Activated T-cell treated with anti-CD3 and anti-CD28 coated beads for 48 hours (primary cell): ENCODE data around the gene VOPP1.

Experiments used
- DNase-seq: peaks from one replicate; pipeline ENCODE4 v3.0.0-alpha.2; 2020; ENCODE audit warnings: low read depth

The VOPP1 gene

DNA sequence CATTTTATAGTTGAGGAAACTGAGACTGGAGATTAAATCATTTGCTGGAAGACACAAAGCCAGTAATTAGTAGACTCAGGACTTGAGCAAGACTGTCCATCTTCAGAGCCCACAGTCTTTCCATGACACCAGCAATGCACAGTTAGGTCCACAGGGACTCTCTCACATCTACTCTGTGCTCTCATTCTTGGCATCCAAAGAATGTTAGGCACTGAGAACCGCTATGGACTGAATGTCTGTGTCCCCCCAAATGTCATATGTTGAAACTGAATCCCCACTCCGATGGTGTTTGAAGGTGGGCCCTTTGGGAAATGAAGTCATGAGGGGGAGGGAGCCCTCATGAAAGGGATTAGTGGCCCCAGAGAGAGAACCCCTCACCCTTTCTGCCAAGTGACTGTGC lies 106.6 kb downstream of the VOPP1 start:
- DNase-seq, result no peak

DNA sequence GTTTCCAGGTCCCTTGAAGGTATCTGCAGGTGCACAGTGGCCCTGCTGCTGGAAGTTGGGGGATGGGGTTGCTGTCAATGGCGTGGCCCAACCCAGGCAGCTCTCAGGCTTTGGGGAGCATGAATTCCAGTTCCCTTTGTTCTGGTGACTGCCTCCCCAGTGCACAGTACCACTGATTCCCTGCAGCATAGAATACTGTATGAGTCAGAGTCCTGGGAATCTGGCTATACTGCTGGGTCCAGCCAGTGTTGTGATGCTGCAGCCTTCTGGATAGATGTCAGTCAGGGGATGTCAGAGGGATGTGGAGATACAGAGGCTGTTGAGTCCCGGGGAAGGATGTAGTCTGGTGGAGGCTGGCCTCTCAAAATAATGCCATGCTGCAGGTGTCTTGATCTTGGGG lies 107.9 kb downstream of the VOPP1 start:
- DNase-seq, result no peak

DNA sequence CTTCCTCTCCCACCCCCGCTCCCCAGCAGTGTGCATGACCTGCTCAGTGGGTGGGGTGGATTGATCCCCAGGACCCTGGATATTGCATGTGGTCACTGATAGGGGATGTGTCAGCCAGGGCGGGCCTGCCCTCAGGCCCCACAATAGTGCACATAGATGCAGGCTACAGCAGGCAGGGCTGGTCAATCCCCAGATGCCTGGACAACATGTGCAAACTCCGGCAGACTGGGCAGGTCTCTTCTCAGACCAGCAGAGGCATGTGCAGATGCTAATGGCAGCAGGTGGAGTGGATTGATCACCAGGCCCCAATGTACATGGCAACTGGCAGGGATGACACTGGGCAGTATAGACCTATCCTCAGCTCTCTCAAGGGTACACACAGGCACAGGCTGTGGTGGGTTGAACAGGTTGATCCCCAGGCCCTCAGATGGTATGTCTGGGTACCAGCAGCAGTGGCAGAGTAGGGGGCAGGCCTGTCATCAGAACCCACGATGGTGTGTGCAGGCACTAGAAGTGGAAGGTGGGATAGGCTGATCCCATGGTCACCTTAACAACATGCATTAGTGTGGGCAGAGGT lies 108.5 kb downstream of the VOPP1 start:
- DNase-seq, result no peak

DNA sequence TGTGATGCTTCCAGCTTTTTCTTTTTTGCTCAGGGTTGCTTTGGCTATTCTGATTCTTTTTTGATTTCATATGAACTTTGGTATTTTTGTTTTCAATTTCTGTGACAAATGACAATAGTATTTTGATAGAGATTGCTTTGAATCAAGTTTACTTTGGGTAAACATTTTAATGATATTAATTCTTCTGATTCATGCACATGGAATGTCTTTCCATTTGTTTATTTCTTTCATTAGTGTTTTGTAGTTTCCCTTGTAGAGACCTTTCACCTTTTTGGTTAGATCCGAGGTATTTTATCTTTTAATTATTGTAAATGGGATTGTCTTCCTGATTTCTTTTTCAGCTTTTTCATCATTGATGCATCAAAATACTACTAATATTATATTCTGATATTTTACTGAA lies 114.0 kb downstream of the VOPP1 start:
- no peak for DNase-seq

DNA sequence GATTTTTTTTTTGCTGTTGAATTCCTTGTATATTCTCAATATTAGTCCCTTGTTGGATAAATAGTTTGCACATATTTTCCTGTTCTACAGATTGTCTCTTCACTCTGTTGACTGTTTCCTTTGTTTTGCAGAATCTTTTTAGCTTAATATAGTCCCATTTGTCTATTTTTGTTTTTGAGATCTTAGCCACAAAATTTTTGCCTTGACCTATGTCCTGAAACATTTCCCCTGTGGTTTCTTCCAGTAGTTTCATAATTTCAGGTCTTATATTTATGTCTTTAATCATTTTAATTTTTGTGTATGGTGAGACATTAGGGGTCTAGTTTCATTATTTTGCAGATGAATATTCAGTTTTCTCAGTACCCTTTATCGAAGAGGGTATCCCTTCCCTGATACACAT lies 114.5 kb downstream of the VOPP1 start:
- no peak for DNase-seq

DNA sequence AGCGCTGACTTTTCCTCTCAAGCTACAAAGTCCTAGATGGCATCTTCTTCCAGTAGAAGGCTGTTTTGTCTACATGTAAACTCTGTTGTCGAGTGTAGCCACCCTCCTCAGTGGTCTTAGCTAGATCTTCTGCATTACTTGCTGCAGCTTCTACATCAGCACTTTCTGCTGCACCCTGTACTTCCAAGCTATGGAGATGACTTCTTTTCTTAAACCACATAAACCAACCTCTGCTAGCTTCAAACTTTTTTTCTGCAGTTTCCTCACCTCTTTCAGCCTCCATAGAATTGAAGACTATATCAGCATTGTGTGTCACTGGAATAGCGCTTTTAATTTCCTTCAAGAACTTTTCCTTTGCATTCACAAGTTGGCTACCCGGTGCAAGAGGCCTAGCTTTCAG lies 119.3 kb downstream of the VOPP1 start:
- no peak for DNase-seq

DNA sequence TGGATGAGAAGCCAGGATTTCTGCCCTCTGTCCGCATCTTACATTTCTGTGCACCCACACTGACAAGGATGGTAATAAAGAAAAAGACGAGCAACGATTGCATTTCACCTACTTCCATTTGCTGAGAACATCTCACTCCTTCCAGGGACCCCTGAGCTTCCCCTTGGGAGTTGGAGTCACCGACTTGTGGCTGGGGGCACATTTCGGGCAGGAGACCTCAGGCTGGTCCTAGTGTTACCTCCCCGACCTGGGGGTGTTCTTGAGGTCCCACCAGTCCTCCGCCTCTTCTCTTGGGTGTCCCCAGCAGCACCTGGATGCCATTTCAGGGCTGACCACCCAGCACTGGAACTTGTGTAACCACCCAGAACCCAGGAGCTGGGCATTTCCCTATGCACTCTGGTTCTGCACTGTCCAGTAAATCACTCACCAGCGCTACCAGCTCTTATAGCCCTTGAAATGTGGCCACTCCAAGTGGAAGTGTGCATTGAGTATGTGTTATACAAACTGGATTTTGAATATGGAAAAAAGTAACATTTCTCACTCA lies 122.2 kb downstream of the VOPP1 start:
- no peak for DNase-seq

DNA sequence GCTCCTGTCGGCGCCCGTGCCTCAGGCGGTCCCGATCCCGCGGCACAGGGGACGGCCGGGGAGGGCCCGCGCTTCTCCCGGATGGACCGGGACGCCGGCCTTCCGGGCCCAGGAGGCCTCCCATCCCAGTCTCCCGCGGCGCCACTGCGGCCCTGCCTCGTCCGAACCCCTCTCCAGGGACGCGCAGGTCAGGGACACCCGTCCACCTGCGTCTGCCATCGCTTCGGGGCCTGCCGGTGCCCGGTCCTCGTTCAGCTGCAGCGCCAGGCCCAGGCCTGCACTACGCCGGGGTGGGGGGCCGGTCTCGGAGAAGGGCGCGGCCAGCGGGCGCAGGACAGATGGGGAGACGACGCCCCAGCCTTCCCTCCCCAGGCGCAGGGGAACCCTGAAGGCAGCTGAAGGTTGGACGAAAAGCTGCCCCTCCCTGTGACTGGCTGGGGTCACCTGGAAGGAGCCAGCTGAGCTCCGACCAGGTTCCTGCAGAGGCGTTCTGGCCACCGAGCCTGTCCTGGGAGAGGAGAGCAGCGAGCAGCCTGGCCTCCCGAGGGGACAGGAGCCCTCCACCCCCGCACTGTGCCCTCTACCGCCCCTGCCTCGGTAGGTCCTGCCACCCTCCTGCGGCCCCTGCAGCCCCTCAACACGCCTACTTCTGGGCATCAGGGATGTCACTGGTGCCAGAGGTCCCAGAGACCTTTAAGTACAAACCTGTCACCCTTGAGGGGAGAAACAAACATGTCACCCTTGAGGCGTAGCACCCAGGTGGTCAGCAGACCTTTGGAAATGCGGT lies 122.9 kb downstream of the VOPP1 start:
- DNase-seq, result no peak

DNA sequence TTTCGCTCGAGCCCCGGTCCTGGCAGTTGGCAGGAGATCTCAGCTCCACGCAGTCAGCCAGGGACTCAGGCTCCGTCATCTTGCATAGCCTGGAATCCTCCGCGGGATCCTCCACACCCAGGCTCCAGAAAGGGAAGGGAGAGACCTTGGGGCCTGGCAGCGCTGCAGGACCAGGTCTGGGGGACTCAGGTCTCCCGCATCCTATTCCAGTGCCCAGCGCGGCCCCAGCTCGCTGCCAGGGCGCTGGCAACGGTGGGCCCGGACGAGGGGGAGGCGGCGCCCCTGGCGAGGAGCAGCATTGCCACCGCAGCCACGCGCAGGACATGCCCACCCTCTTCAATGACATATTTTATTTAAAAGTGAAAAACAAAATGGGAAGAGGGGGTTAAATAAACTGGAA lies 123.8 kb downstream of the VOPP1 start:
- no peak for DNase-seq

DNA sequence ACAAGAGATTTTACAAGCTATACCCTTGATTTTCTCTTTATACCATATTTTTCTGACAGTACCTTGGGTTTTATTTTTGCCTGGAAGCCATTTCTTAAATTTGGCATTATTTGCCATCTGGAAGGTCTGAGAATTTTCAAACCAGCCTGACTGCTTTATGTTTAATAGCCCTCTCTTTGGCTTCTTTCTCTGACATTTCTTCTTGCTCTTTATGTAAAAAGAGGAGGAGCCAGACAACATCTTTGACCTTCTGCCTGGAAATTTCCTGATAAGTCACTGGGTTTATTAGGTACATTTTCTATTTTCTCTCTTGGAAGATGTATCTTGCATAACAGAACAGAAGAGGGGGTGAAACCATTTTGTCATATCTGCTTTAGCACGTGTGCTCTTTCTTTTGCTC lies 127.5 kb downstream of the VOPP1 start:
- DNase-seq, result no peak

DNA sequence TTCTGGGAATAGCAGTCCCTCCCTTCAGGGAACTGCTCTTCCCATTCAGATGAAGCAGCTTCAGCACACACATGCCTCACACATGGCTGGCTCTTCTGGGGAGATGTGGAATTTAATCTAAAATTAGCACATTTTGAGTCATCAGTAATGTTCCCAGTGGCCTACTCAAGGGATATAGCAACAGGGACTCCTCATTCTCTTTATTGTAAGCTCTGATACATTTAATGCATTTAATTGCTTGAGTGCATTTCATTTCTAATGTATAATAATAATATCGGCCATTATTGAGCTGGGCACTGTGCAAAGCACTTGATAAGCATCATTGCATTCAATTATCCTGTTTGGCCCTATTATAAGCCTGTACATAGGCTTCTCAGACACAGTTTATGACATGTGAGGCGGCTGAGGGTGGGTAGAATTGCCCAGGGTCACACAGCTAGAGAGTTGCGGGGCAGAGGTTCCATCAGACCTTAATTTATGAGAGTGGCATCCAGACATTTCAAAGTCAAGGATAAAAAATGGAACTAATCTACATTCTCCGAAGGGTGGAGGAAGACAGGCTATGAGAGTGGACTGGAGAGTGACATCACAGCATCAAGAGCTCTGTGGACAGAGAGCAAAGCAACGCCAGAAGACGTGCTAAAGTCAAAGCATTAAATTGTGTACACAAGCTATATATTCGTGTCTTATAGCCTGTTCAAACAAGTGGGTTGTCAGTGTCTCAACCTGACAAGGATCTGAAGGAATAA lies 130.4 kb downstream of the VOPP1 start:
- DNase-seq, result no peak

DNA sequence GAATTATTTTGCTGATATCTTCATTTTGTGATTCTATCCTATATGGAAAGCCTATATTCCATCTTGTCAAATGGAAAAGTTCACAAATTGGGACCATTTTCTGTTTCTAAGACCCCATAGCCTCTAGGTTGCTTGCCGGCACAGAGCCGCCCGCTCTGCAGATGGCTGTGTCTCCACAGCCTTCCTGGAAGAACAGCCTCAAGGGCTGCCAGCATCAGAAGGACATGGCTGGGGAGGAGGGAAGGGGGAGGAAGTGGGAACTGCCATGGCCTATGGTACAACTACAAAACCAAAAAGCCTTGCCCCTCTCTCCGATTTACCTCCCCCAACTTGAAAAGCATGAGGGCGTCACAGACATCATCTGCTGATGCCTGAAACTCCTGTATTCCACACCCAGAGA lies 131.3 kb downstream of the VOPP1 start:
- DNase-seq, result no peak

DNA sequence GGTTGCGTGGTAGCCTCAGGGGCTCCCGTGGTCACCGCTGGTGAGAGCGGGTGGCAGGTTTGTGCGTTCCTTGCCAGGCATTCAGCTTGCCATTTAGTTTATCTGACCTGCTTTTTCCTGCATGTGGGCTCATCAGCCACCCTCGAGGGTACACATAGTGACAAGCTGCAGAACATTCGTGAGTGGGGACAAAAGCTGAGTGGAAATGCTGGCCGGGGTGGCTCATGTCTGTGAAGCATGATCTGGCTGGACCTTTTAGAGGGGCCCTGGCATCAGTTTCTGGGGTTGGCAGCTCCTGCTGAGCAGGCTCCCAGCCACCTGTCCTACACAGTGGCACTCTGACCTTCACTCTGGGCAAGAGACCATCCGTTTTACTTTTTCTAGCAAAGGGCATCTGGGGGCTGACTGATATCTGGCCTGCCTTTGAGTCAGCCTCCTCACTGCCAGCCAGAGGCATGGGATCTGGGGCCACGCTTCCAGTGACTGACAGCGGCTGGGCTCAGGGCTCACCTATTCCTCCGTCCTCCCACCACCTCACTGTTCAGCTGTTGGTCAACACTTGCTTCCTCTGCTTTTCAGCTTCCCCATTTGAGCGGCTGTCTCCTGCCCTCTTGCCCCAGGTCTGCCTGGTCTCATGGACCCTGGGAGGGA lies 132.1 kb downstream of the VOPP1 start:
- no peak for DNase-seq

DNA sequence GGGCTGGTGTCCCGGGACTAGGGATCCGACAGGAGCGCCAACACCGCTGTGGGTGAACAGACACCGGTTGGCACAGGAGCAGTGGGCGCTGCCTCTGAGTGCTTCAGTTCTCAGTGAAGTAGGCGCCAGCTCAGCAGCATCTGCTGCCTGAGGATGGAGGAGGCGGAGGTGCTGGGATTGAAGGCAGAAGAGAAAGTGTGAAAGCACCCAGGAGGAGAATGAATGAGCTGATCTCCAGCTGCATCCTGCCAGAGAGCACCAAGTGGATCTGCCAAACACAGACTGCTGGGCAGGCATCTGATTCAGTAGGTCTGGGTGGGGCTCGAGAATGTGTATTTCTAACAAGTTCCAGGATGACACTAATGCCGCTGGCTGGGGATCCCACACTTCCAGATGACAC lies 132.7 kb downstream of the VOPP1 start:
- DNase-seq, result no peak

DNA sequence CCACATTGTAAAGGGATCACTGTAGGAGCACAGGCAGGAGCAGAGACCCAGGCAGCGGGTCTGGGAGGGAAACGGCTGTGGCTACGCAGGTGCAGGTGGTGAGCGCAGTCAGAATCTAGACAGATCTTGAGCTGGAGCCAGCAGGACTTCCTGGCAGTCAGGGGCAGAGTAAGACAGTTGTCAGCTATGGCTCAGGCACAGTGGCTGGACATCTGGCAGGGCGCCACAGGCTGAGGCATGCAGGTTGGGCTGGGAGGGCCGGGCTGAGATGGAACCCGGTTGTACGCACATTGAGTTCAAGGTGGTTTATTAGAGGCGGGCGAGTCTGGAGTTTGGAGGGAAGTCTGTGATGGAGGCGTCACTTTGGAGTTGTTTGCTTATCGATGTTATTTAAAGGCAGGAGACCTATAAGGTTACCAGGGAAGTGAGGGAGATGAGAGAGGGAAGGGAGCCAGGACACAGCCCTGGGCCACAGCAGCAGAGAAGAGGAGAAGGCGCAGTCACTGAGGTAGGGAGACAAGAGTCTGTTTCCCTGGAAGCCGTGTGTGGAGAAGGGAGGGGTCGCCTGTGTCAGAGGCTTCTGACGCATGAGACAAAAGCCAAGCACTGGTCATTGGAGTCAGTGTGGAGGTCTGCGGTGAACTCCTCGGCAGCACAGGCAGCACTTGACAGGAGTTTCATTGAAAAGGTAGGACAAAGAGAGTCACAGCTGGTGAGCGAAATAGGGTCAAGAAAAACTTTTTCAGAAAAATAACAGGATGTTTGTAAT lies 133.4 kb downstream of the VOPP1 start:
- no peak for DNase-seq

DNA sequence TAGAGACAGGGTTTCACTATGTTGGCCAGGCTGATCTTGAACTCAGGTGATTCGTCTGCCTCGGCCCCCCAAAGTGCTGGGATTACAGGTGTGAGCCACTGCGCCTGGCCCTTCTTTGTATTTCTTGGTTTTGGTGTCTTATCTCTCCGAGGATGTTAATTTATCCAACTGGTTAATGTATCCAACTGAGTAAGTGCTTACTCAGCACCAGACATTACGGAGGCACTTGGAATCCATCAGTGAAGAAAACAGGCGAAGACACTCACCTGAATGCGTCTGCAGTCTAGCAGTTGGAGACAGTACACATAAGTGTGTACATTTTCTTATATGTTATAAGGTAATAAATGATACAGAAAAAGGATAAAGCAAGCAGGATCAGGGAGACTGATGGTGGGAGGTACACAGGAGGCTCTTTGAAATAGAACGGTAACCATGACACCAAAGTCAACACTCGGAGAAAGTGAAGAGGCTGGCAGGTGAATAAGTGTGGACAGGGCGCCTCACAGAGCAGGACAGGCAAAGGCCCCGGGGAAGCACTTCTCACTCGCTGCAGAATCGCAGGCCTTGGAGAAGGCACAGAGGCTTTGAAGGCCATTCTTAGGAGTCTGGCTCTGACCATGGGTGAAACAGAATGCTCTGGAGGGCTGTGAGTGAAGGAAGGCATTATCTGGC lies 134.1 kb downstream of the VOPP1 start:
- DNase-seq, result no peak

DNA sequence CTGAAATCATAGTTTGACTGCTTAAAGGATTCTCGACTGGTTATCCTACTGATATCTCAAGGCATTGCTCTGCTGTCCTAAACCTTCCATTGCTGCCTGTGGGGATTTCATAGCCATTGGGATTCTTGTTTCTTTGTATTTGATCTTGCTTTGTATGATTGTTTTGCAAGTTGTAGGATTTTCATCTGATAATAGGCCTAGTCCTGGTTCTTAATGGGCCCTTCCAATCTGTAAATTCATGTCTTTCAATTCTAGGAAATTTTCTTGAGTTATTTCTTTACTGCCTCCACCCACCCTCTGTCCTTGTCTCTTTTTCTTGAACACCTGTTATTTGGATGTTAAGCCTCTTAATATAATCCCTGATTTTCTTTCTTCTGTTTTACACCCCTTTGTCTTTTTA lies 134.9 kb downstream of the VOPP1 start:
- no peak for DNase-seq

DNA sequence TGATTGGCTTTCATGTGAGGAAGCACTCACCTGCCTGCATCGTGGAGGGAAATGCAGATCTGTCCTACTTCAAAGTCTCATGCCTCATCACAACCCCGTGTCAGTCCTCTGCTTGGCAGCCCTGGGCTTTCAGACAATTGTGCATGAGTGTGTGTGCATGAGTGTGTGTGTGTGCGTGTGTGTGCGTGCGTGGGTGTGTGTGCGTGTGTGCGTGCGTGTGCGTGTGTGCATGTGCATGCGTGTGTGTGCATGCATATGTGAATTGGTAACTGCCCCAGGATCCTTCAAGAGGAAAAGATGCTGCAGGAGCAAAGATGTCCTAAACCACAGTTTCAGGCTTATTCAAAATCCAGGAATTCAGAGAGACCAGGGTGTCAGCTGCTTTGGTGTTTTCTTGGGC lies 135.8 kb downstream of the VOPP1 start:
- DNase-seq, result no peak

DNA sequence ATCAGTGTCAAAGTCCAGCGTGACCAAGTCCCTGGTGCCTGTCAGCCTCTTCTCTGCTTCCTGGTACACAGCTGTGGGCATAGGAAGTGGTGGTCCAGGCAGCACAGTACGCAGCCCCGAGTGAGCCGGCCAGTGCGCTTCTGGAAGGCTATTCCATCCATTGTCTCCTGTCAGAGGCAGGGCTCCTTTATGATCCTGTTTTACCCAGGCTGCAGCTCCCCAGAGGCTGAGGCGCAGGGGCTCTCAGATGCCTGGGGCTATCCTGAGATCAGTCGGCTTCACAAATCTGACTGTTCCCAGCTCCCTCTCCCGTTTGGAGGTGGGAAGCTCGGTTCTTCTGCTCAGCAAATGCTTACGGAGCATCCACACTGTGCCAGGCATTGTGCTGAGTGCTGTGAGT lies 136.8 kb downstream of the VOPP1 start:
- DNase-seq, result no peak

DNA sequence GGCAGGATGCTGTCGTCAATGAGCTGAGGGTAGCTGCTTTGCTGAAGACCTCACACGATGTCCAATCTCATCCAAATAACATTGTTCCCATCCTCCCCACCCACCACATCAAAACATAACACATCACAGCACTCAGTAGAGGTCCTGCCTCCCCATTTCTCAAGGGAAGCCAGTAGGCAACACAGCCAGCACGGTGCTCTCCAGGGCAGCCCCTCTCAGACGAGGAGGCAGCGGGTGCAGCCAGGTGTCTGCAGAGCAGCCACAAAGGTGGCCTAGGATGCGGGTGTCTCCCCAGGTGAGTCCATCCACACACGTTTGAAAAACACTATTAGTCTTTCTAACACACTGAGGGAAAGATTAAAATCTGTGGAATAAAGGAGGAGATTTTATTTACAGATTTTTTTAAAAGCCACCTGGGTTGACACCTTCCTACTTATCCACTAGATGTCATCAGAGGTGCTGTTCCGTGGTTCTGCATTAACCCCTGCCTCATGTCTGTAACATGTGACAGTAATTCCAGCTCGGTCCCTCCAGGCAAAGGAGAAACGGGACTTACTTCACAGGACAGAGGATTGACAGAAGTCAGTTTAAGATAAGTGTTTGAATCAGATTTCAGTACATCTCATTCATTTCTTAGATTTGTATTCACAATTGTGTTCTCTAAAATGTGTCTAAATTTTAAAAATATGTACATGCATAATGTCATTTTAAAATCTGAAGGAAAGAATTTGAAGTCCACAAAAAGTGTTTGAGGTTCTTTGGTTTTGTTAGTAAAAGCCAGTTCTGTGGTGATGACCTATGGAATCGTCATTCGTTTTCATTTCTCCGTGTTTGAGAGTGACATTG lies 139.1 kb downstream of the VOPP1 start:
- no peak for DNase-seq
